OCI-LY7 (cell line): Measurements from ENCODE around the gene CCDC83. TPM values are rescaled to one million over a fixed set of nuclear protein-coding genes. Genes with fewer than 3 reads are reported as not detected.

Experiments used
- BruUV-seq: library from RNA; stranded (reverse); fragments of 400-500 nt; replicated peaks from 2 replicates; lab custom pipeline; 2021; lab: Mats Ljungman, UMichigan
- CTCF ChIA-PET: fragments of 300-600 bp; sonication (Branson Sonifier 250); formaldehyde crosslinking; loops from one replicate; lab custom pipeline; 2022; ENCODE audit warnings: antibody characterized with exemption; ENCODE audit not compliant: unreplicated experiment; lab: Charles Lee
- POLR2A ChIA-PET: fragments of 300-600 bp; sonication (Branson Sonifier 250); formaldehyde crosslinking; loops from one replicate; lab custom pipeline; 2022; ENCODE audit warnings: antibody characterized with exemption; lab: Charles Lee
- DNase-seq: peaks from one replicate; pipeline ENCODE4 v3.0.0-alpha.2; 2015; ENCODE audit warnings: low spot score
- H2AFZ ChIP-seq: fragments of 200-600 bp; sonication (generic), shearing (Covaris generic); 2 replicates; pipeline ENCODE4 v1.6.1; 2014; ENCODE audit warnings: mild to moderate bottlenecking, antibody characterized with exemption, low read length, moderate library complexity
- H3K27ac ChIP-seq: fragments of 200-600 bp; sonication (generic); 2 replicates; pipeline ENCODE4 v1.5.1; 2014; ENCODE audit warnings: mixed run types, low read depth, mild to moderate bottlenecking, moderate library complexity, low read length, inconsistent platforms; ENCODE audit not compliant: poor library complexity, severe bottlenecking
- H3K36me3 ChIP-seq: fragments of 200-600 bp; sonication (generic); 2 replicates; pipeline ENCODE4 v1.6.1; 2014; ENCODE audit warnings: mild to moderate bottlenecking, antibody characterized with exemption, low read length, moderate library complexity, mixed read lengths; ENCODE audit not compliant: insufficient read depth
- H3K4me1 ChIP-seq: fragments of 200-600 bp; sonication (generic); 2 replicates; pipeline ENCODE4 v1.5.1; 2014; ENCODE audit warnings: mild to moderate bottlenecking, low read length; ENCODE audit not compliant: insufficient read depth, poor library complexity, severe bottlenecking
- H3K4me2 ChIP-seq: fragments of 200-600 bp; sonication (generic); 2 replicates; pipeline ENCODE4 v1.6.1; 2014; ENCODE audit warnings: mild to moderate bottlenecking, low read length
- H3K4me3 ChIP-seq: fragments of 200-600 bp; sonication (generic); 2 replicates; pipeline ENCODE4 v1.5.1; 2014; ENCODE audit warnings: mild to moderate bottlenecking, low read depth, low read length; ENCODE audit not compliant: poor library complexity, severe bottlenecking
- H3K79me2 ChIP-seq: fragments of 200-600 bp; sonication (generic); 2 replicates; pipeline ENCODE4 v1.6.1; 2016; ENCODE audit warnings: low read depth, mild to moderate bottlenecking, low read length, moderate library complexity, mixed read lengths; ENCODE audit not compliant: insufficient read depth
- H3K9me2 ChIP-seq: fragments of 200-600 bp; sonication (generic); 2 replicates; pipeline ENCODE4 v1.6.1; 2016; ENCODE audit warnings: mild to moderate bottlenecking, low read length, mixed read lengths; ENCODE audit not compliant: insufficient read depth
- H3K9me3 ChIP-seq: fragments of 200-600 bp; sonication (generic); 2 replicates; pipeline ENCODE4 v1.6.1; 2014; ENCODE audit warnings: mild to moderate bottlenecking, mixed run types, low read length, mixed read lengths
- H4K20me1 ChIP-seq: fragments of 200-600 bp; sonication (generic); 2 replicates; pipeline ENCODE4 v1.6.1; 2014; ENCODE audit warnings: mild to moderate bottlenecking, antibody characterized with exemption, low read length, moderate library complexity, mixed read lengths; ENCODE audit not compliant: insufficient read depth
- EZH2phosphoT487 ChIP-seq: fragments of 200-600 bp; sonication (generic); IDR thresholded peaks from 2 replicates; pipeline ENCODE4 v1.6.1; 2018; ENCODE audit warnings: low read depth, borderline replicate concordance, mild to moderate bottlenecking, mixed run types, antibody characterized with exemption, low read length, moderate library complexity, mixed read lengths
- intact Hi-C: fragments of 100-400 bp; cut with micrococcal nuclease; formaldehyde crosslinking; loops from one replicate; pipeline ENCODE4 v1.10.0; 2022; ENCODE audit not compliant: unreplicated experiment
- total RNA-seq, 2 experiments: library from RNA; depleted of rRNA in 1 of 2; stranded (reverse); fragments of >200 nt in 1 of 2; shearing (Covaris generic) in 1 of 2; gene quantifications; 2 replicates each; pipeline ENCODE4 v1.2.3, GENCODE V29; 2014 to 2022
- TF ChIP-seq, protein P1 (sequence below): fragments of 200-600 bp; sonication (generic); conservative IDR thresholded peaks from 2 replicates; pipeline ENCODE4 v1.5.1; 2014; ENCODE audit warnings: mild to moderate bottlenecking, antibody characterized with exemption, low read length, moderate library complexity, mixed read lengths

CCDC83 gene
- total RNA-seq, 2 experiments from 2014 or later: not detected

DNA sequence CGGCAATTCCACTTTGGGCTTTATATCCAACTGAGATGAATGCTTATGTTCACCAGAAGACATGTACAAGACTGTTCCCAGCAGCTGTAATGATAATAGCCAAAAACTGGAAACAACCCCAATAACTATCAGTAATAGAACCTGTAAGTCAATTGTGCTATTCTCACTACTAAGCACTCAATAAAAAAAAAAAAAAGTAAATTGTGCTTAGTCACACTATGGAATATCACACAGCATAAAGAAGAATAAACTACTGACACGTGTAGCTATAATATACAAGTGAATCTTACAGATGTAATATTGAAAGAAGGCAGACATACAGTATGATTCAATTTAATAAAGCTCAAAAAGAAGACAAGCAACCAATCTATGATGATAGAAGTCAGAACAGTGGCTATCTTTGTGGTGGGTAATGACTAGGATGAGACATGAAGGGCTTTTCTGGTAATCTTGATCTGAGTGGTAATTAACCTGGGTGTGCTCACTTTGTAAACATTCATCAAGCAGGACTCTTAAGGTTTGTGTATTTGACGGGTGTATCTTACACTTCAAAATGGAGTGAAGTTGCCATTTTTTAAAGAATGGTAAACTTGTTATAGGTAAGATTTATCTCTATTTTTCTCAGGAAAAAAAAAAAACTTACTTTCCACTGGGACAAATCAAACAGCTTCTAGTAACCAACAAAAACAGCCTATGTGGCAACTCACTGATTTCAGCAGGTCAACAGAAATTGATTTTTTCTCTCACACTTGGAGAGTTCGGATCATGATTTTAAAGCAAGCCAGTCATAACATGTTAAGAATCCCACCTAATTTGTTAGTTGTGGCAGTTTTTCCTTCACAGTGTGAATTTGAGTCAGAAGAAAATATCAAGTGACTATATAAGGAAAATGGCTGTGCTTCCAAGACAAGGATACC is 84.2 kb downstream of the CCDC83 start:
- no peak overlapping the region for H3K27ac ChIP-seq
- no peaks in the 10 kb centered on the region for H3K36me3 ChIP-seq
- H3K9me2 ChIP-seq: no peaks in the 10 kb centered on the region
- TF ChIP-seq, protein P1, sequence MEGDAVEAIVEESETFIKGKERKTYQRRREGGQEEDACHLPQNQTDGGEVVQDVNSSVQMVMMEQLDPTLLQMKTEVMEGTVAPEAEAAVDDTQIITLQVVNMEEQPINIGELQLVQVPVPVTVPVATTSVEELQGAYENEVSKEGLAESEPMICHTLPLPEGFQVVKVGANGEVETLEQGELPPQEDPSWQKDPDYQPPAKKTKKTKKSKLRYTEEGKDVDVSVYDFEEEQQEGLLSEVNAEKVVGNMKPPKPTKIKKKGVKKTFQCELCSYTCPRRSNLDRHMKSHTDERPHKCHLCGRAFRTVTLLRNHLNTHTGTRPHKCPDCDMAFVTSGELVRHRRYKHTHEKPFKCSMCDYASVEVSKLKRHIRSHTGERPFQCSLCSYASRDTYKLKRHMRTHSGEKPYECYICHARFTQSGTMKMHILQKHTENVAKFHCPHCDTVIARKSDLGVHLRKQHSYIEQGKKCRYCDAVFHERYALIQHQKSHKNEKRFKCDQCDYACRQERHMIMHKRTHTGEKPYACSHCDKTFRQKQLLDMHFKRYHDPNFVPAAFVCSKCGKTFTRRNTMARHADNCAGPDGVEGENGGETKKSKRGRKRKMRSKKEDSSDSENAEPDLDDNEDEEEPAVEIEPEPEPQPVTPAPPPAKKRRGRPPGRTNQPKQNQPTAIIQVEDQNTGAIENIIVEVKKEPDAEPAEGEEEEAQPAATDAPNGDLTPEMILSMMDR: no peak
- TF ChIP-seq EZH2phosphoT487: no peak
- DNase-seq: no peak
- CTCF ChIA-PET: no interaction called here
- H4K20me1 ChIP-seq: no peaks in the 10 kb centered on the region
- POLR2A ChIA-PET: interaction anchor here (0.7 to 1.3 kb wide), 2 partner anchors 17 to 563 kb away, joined by 3 to 4 read pairs; no protein-coding TSS in a partner anchor
- no peaks in the 10 kb centered on the region for H3K79me2 ChIP-seq
- H3K4me1 ChIP-seq: no peaks in the 10 kb centered on the region
- no peaks in the 10 kb centered on the region for H3K9me3 ChIP-seq
- intact Hi-C loops: loop anchor here (2.0 to 10.0 kb wide), 2 partner anchors 275 to 351 kb away; no protein-coding TSS in a partner anchor
- H3K4me2 ChIP-seq: no peak overlapping the region
- no TSS peak for BruUV-seq
- H2AFZ ChIP-seq: no peak overlapping the region
- H3K4me3 ChIP-seq: no peak overlapping the region

DNA sequence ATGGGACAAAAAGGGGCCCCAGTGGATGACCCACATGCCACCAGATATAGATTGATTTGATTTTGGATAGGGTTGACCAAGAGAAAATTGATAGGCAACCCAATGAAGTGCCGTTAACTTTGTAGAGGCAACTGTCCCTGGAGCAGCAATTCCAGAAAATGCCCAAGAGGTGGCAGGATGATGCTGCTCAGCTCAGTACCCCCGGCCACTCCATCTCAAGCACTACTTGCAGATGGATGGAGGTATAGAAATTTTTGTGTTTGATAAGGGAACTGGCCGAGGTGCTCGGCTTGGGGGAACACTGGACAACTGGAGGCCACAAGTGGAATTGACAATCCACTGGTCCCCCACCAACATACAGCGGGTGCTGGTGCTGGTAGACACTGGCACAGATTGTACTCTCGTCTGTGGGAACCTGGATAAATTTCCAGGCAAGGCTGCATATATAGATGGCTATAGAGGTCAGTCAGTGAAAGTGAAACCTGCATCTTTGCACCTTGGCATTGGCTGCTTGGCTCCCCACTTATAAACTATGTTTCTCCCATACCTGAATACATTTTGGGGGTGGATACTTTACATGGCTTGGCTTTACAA is 86.3 kb downstream of the CCDC83 start:
- peak; percentile 44 for DNase-seq
- no peaks in the 10 kb centered on the region for H3K4me1 ChIP-seq
- intact Hi-C loops: loop anchor here (2.0 to 10.0 kb wide), 2 partner anchors 273 to 349 kb away; no protein-coding TSS in a partner anchor
- POLR2A ChIA-PET: no interaction called here
- no peak overlapping the region for H3K4me3 ChIP-seq
- H2AFZ ChIP-seq: no peak overlapping the region
- H3K36me3 ChIP-seq: no peaks in the 10 kb centered on the region
- no peak overlapping the region for H3K4me2 ChIP-seq
- CTCF ChIA-PET: no interaction called here
- no peaks in the 10 kb centered on the region for H3K9me2 ChIP-seq
- H4K20me1 ChIP-seq: no peaks in the 10 kb centered on the region
- BruUV-seq: no TSS peak
- TF ChIP-seq EZH2phosphoT487: no peak
- TF ChIP-seq, protein P1: peak; percentile 73
- H3K27ac ChIP-seq: no peak overlapping the region
- H3K79me2 ChIP-seq: no peaks in the 10 kb centered on the region
- H3K9me3 ChIP-seq: peaks cover 18% of the 10 kb centered on the region; the same call in 1 of the 2 replicates
